GM21576 (cell line): Measurements from ENCODE around the gene KRT78.
"Not testable (repeated sequence)": the region's sequence is repeated elsewhere in the genome, so short reads cannot be mapped to it uniquely, and the experiment has no call there.

ENCODE experiments used
- ATAC-seq: cut with Tn5 transposase; IDR thresholded peaks from one replicate; pipeline ENCODE4 v1.9.1; 2021; ENCODE audit warnings: mild to moderate bottlenecking, moderate library complexity; ENCODE audit not compliant: unreplicated experiment

Gene KRT78, protein sequence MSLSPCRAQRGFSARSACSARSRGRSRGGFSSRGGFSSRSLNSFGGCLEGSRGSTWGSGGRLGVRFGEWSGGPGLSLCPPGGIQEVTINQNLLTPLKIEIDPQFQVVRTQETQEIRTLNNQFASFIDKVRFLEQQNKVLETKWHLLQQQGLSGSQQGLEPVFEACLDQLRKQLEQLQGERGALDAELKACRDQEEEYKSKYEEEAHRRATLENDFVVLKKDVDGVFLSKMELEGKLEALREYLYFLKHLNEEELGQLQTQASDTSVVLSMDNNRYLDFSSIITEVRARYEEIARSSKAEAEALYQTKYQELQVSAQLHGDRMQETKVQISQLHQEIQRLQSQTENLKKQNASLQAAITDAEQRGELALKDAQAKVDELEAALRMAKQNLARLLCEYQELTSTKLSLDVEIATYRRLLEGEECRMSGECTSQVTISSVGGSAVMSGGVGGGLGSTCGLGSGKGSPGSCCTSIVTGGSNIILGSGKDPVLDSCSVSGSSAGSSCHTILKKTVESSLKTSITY

DNA sequence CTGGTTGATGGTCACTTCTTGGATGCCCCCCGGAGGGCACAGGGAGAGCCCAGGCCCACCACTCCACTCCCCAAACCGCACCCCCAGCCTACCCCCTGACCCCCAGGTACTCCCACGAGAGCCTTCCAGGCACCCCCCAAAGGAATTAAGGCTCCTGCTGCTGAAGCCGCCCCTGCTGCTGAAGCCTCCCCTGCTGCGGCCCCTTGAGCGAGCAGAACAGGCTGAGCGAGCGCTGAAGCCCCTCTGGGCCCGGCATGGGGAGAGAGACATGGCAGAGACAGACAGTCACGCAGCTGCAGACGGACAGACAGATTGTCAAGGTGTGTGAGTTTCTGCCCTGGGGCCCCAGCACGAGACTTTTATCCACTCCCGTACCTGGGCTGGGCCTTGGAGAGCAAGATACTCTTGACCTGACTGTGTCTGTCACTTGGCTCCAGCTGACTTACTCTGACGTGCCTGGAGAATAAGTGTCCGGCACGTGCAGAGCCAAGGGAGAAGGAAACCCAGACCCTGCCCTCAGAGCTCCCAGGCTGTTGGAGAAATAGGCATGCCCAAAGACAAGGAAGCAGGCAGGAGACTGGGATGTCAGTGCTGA is at the start of gene KRT78:
TSS of gene KRT78 (minus strand) at position 334 of the 595 bp plus-strand sequence. CDS start at position 270, 64 bp downstream.
- no peak for ATAC-seq

DNA sequence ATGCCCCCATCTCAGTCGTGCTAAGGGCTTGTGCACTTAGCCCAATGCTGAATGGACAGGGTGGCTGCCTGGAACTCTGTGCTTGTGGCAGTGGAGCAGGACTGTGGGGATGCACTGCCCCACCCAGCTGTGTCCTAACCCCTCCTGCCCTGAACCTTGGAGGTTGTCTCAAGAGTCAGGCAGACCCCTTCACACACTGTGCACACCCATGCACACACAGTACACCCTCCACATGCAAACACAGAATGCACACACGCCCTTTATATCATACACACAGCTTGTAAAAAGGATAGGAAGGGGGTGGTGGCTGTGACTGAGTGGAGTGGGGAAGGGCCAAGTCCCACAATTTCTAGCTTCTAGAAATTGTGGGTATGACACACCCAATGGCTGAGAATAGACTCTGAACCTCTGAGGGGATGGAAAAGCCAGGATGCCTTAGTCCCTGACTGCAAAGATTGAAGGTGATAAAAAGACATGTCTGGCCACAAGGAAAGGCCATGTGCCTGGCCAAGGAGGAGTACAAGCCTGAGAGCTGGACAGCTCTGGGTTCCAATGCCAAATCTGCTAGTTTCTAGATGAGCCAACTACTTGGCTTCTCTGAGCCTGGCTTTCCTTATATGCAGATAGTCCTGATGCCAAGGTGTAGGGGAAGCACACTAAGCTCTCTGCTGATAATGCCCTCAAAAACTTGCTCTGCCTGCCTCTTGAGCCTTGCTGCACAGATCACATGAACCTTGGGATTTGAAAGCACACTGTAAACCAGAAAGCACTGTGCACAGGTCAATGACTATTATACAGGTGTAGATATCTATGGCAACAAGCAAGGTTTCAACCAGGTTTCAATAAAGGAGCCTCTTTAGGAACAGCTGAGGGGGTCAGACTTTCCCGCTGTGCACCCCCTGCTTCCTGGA is 47.7 kb upstream of the KRT78 start:
- no peak for ATAC-seq

DNA sequence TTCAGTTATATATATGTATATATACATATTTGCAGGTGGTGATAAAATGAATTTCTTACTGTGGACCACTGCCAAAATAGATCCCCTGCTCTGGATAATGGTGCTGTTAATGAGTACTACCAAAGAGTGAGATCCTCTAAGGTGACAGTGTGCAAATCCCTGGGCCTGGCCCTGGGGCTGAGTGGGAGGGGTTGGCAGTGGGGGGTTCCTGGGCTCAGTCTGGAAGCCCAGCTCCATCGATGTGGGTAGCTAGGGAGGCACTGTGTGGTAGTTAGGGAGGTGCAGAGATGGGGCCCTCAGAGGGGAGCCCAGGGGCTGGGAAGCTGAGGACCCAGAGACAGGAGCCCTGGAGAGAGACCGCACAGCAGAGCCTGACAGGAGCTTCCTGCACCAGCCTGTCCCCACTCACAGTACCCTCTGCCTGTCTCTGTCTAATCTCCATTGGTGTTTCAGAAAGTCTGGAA is 47.0 kb upstream of the KRT78 start:
- ATAC-seq: no peak

DNA sequence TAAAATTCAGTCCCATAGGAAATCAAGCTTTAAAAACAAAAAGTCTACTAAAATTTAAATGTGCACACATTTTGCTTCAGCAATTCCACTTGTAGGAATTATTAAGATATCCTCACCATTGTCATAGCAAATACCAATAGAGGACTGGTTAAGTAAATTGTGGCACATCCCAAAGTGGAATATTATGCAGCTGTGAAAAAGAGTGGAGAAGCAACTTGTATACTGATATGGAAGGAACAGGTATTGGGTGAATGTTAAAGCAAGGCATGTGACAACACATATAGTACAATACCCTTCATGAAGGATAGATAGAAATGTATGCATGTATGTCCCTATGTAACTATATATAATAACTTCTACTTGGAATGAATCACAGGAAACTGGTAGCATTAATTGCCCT is 44.2 kb upstream of the KRT78 start:
- no peak for ATAC-seq

DNA sequence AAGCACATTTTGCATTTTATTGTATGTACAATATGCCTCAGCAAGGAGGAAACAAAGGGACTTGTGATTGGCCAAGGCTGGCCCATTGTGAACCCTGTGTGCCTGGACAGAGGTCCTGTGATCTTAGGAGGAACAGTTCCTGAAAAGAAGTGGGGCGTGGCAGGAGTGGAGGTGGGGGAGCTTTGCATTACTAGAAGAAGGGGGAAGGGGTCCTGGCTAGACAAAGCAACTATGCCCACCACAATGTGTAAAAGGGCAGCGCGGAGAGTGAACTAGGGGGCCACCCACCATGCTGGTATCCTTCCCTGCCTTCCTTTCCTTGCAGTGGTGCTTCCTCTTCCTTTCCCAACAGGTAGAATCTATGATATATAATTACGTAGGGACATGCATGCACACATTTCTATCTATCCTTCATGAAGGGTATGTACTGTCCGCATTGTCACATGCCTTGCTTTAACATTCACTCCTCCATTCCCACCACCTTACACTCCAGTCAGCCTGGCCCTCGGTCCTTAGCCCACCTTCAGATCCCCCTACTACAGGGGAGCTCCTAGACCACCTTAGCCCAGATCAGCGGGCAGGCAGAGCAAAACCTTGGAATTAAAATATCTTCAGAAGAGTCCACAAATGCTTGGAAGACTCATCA is 43.5 kb upstream of the KRT78 start:
- ATAC-seq: no peak

DNA sequence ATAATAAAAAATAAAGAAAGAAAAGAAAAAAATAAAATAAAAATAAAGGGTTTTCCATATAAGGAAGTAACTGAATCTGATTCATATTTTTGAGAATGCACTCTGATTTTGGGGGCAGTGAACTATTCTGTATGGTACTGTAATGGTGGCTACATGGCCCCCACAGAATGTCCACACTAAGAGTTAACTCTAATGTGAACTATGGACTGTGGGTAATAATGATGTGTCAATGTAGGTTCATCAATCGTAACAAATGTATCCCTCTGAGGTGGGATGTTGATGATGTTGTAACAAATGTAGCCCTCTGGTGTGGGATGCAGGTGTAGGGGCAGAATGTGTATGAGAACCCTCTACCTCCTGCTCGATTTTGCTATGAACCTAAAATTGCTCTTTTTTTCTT is 42.2 kb upstream of the KRT78 start:
- ATAC-seq: no peak

DNA sequence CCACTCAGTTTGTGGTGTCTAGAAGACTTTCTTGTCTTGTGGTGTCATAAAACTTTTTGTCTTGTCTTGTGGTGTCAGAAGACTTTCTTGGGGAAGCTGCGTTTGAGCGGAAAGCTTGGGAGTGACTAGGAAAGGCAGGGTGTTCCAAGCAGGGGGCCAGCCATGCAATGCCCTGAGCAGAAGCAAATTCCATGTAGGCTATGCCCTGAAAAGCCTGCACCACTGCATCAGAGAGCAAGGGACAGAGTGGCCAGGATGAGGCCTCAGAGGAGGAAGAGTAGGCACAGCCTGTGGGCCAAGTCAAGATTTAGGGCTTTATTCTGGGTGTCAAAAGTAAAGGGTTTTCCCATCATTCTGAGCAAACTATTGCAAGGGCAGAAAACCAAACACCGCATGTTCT is 41.6 kb upstream of the KRT78 start:
- ATAC-seq: no peak

DNA sequence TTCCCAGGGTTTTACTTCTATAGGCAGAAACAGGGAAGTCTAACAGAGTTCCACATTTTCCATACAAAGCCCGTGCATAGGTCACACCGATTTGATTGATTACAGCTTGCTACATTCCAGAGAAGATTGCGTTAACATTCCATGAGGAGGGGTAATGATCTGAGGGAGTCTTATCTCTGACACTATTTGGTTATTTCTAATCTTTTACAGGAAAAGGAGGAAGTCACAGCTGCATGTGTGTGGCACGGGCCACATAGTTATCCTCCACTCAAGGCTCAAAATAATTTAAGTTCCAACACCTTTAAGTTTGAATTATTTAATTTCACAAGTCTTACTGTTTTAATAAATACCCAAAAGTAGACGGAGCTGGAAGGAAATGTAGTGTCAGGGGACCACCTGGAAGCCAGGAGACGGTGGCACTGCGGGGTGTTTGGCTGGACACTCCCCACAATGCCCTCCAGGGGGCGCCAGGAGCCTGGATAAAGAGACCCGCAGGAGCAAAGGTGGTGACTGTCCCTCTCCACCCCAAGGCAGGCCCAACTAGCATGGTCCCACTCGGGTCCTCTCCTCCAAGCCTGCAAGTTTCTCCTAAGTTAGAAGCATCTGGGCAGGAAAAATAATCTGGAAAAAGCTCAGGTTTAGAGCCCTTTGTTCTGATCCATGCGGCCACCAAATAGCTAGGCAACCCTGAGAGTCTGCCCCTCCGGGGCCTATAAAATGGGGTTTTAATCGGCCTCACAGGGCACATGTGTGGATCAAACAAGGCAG is 35.9 kb upstream of the KRT78 start:
- ATAC-seq: no peak

DNA sequence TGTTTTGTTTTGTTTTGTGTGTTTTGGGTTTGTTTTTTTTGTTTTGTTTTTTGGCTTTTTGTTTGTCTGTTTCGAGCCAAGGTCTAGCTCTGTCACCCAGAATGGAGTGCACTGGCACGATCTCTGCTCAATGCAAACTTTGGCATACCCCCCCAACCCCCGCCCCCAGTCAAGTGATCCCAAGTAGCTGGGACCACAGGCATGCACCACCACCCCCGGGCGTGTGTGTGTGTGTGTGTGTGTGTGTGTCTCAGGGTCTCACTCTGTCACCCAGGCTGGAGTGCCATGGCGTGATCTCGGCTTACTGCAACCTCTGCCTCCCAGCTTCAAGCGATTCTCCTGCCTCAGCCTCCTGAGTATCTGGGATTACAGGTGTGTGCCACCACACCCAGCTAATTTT is 31.7 kb upstream of the KRT78 start:
- not testable (repeated sequence) for ATAC-seq

DNA sequence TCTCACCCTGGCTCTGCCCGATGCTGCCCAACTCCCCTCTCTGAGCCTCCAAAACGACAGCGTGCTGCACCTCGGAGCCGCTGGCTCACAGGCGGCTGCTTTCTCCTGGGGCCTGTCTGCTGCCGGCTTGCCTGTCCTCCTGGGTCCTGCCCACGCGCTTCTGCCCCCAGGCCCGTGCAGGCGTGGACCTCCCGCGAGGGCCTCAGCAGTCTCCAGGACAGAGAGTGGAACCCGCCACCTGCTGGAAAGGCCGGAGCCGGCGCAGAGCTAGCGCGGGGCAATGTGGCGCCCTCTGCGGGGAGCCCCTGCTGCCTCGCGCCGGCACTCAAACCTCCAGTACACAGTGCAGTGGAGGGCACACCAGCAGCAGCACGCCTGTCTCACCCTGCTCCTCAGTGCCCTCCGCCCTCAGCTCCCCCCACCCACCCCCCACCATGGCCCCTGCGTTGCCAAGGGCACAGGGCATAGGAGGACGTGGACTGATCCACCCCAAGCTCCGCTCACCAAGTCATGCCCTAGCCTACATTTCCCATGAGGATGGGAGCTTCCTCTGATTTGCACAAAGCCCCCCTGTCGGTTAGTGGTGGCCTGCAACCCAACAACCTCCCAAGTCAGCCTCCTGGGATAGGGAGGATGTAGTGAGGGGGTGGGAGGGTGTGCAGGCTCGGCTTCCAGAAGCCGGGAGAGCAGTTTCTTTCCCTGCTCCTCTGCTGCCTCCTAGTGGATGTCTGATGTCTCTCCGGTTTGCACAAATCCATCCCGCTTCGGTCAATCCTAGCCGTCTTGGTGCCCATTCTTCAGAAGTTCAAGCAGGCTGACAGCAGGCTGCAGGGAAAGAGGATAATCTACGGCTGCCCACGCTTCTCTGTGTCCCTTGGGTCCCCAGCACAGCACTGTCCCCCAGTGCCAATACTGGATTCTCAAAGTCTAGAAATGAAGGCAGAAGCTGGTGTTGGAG is 30.9 kb upstream of the KRT78 start:
- ATAC-seq: no peak

DNA sequence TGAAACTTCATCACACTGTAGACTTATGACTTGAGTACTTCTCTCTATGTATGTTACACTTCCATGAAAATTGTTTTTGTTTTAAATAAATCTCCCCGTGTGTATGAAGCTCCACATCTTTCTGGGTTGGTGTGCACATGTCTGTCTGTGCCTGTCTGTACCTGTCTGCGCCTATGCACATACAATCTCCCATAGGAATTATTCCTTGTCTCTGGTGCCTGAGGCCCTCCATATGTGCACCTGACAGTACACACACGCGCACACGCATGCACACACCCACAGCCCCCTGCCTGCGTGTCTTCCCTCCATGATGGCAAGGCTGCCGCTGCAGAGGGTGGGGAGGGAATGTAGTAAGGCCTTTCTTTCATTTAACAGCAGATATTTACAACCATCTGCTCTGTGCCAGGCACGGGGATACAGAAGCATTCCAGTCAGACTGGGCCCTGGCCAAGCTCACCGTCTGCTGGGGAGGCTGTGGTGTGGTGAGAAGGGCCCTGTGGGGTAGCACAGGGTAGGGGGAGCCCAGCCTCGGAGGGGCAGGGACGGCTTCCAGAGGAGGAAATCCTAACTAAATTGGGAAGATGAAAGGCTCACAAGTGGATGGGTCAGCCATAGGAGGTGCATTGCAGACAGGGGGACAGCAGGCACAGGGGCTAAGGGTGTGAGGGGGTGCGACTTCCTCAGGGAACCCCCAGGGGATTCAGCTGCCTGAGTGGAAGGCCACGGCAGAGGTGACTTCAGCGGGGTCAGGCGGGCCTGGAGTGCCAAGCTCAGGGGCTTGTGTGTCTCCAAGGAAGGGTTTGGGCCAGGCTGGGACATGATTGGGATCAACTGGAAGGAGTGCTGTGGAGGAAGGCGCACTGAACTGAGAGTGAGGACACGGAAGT is 30.0 kb upstream of the KRT78 start:
- ATAC-seq: no peak

DNA sequence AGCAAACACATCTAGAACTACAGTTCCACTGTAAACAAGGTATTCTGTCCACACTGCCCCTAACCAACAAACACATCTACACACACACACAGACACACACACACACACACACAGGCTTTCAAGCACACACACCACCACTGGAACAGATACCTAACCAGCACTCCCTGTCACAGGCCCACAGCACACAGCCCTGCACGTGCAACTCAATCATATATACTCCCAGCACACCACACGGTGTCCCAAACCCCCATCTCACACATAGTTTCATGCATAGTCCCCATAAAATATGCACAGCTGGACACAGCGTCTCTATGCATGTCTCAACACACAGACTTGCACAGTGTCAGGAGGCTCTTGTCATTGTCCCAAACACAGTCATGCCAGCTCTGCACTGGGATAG is 28.4 kb upstream of the KRT78 start:
- ATAC-seq: no peak

DNA sequence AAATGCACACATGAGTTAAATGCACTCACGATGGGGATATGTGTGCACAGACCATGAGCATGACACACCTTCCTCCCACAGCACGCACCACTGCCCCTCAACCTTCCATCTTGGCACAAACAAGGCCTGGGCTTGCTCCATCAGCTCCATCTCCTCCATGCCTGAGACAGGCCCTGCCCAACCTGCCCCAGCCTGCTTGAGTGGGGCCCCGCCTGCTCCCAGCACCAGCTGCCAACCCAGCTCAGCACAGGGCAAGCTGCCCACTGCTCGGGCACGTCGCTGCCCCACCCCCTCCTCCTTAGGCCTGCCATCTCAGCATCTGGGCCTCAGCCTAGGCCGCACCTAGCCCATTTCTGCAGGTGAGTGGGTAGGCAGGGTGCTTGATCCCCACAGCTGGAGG is 27.6 kb upstream of the KRT78 start:
- no peak for ATAC-seq

DNA sequence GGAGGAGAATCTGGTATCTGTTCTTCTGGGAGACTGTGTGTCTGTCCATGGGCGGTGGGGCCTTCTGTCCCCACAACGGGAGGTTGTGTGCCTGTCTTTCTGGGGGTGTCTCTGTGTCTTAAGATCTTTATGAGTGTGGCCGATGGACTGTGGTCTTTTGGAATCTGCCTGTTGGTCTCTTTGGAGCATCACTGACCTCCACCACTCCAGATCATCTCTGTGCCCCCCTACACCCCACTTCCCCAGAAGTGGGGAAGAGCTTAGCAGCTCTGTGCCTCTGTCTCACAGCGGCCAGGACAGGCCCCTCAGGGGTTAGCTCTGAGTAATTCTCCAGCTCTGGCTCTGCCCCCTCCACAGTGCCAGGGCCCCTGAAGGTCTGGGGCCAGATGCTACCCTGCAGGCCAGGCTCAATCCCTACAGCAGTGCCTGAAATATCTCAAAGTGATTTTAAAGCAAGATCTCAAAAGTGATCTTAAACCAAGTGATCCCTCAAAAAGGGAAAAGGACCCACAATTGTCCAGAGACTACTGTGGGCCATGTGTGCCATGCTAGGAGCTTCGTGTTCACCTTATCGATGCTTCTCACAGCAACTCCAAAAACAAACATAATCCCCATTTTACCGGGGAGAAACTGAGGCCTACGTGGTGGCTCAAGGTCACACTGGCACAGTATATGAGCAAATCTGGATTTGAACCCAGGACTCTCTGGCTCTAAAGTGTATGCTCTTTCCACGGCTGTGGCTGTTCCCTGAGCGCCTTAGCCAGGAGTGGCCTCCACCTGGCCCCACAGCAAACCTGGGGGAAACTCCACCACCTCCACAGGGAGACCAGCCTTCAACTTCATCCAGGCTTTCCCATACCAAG is 26.0 kb upstream of the KRT78 start:
- ATAC-seq: no peak

DNA sequence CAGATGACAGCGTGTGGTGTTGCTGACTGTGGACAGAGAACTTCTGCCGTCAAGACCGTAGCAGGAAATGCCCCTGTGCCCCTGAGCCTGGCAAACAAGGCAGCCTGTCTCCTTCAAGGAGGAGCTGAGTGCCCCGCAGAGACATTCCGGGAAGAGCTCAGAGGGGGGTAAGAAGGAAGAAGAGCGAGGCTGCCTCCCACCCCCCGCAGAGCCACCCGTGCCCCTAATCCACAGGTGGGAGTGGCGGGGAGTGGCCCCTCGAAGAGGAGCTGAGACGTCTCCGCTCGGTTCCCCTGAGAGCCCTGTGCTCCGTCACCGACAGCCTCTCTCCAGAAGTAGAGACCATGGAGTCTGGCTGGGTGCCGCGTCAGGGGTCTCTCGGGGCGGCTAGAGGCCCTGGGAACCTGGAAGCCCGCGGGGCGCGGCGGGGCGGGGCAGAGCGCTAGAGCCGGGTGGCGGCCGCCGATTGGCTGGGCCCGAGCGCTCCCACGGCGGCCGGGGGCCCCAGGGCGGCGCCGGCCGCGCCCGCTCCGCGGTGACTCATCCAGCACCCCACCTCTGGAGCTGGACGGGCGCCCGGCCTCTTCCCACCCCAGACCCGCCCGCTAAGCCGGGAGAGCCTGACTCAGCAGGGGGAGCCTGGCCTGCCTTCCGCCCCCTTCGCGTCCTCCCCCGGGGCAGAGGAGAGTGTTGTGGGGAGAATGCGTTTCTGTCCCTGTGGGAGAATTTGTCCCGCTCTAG is 25.2 kb upstream of the KRT78 start:
- ATAC-seq: no peak

DNA sequence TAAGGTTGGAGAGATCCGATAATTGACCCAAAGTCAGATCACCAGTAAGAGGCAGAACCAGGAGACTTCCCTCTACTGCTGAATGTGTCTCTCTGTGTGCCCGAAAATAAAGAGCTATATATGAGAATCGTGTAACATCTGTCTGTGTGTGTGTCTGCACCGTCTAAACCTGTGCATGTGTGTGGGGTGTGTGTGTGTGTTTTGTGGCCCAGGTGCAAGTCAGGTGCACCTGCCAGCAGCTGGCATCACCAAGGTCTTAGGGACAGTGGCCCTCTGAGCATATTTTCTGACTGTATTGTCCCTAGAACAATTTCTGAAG is 24.7 kb upstream of the KRT78 start:
- no peak for ATAC-seq
